Measurements from ENCODE around the gene RAD51B.

RAD51B gene

DNA sequence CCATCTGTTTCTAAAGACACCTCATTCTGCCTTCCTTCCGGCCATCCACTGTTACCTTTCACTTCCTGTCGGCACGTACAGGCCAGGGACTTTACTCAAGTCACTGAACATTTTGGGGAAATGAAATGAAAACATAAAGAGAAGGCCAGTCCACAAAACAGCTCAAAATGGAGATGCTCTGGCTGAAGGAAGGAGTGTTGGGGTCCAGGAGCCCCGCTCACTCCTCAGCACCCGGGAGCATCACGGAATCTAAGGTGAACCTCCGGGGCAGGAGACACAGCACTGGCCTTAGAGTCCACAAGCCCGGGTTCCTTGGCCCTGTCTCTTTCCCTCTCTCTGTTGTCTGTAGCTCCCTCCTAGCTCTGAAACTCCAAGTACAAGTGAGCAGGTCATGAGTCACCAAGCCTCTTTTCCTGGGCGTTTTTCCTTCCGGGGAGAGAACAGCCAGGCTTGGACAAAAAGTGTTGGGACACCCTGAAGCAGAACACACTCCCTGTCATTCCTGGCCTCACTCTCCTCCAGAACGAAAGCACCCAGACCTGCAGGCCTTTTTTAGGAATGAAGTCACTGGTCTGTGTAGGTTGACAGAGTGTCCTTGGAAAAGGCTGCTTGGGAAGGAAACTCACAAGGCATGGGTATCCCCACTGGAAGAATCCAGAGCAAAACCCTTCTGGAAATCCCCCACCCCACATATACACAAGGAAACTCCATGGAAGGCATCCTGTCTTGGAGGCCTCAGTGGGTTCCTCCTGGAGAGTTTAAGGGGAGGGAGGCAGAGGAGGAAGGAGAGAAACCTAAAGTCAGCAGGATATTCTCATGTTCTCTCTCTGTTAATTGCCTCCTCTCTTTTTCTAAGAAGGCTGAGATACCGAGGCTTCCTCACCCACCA, 728.0 kb downstream of the RAD51B start:
- no peak for DNase-seq

DNA sequence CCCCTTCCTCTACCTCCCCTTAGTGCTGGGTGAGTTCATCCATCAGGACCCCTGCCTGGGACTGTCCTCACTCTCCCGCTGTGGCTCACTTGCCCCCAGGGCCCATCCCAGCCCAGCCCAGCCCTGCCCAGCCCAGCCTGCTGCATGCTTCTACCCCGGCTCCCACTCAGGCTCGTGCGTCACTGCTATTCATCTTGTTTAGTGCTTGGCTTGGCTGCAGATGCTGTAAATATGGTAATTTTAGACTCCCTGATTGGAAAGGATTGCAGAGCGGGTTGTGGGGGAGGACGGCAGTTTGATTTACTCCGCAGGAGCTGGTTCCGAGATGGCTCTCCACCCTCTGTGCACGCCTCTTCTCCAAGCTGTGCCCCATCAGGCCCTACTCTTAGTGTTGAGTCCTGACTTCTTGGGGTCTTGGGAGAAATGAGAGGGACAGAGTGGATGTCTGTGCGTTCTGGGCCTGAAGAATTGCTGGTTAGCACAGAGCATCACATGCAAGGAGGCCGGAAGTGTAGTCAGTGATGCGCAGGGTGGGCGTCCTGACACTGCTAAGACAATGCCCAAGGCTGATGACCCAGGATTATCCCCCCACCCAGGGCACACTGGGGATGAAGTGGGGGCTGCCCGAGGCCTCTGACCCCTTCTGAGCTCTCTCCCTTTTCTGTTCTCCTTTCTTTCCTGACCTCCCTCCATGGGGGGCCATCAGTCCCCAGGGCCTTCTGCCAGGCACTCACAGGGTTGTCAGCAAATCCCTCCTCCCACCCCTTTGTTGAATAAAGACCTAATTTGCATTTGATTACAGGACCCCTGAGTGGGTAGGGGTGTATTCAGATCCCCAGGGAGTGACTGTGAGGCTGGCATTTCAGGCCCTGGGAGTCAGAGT, 728.9 kb downstream of the RAD51B start:
- no peak for DNase-seq

- DNase-seq: no peak
These were observed 730.7 kb downstream of the RAD51B start for GRCh38 chr14:68550338-68550715.

- no peak for DNase-seq
These were observed 731.6 kb downstream of the RAD51B start for GRCh38 chr14:68551045-68551683.

- DNase-seq: no peak
These were observed 732.5 kb downstream of the RAD51B start for GRCh38 chr14:68552075-68552474.

DNA sequence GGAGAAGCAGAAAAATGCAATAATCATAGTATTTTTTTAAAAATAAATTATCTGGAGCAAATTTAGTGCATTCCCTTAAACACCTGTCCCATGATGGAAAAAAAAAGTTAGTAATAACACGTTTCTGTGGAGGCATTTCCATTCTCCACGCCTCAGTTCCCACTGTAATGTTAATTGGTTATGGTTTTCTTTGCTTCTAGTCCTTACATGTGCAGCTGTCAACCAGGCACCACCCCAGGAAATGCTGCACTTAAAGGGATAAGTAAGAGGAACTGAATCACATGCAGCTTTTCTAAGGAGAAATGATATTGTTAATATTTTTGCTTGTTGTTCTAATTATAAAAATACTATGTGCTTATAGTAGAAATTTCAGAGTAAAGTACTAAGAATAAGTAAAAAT, 733.0 kb downstream of the RAD51B start:
- DNase-seq: no peak

GRCh38 chr14:68553311-68553710, 733.7 kb downstream of the RAD51B start:
- DNase-seq: no peak

DNA sequence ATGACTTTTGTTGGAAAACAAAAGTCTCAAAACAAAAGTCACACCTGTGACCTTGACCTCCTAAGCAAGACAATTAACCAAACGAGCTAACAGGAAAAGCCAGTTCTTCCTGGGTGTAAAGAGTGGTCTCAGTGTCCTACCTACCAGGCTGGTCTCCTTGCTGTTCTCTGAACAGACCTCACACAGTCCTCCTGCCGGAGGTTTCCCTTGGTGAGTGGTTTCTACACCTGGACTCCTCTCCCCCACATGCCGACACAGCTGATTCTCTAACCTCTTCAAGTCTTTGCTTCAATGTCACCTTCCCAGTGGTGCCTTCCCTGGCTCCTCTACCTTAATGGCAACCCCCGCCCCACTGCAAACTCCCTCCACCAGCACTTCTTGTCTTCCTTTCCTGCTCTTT, 734.7 kb downstream of the RAD51B start:
- no peak for DNase-seq

- no peak for DNase-seq
These were observed 736.7 kb downstream of the RAD51B start for GRCh38 chr14:68556253-68556652.

GRCh38 chr14:68557648-68558047, 738.1 kb downstream of the RAD51B start:
- no peak for DNase-seq

DNA sequence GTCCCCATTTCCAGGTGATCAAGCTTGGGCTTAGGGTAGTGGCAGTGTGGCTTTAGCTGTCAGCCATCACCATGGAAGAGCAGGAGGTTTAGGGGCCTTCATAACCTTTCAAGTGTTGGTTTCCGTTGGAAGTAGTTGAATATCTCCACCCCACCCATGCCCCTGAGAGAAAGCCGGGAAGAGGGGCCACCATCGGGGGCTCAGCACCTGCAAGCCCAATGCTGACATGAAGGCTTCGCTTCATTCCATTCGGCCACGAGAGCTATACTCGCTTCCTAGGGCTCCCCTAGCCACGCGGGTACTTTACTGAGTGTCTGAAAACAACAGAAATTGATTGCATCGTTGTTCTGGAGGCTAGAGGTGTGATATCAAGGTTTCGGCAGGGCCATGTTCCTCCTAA, 738.5 kb downstream of the RAD51B start:
- no peak for DNase-seq

DNA sequence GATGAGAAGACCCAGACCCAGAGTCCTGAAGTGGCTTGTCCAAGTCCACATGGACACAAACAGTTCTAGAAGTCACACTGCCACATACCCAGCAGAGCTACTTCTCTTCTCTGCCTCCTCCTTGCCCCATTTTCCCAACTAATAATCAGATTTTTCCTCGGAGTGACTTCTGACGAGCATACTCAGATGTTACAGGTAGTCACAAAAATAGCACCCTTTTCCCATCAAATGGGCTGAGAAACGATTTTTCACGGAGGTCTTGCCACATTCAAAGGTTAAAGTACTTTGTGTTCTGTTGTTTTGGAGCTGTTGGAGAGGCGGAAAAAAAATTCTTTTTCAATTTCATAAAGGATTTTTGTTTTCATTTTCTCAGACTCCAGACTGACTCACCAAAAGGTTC, 740.4 kb downstream of the RAD51B start:
- no peak for DNase-seq

DNA sequence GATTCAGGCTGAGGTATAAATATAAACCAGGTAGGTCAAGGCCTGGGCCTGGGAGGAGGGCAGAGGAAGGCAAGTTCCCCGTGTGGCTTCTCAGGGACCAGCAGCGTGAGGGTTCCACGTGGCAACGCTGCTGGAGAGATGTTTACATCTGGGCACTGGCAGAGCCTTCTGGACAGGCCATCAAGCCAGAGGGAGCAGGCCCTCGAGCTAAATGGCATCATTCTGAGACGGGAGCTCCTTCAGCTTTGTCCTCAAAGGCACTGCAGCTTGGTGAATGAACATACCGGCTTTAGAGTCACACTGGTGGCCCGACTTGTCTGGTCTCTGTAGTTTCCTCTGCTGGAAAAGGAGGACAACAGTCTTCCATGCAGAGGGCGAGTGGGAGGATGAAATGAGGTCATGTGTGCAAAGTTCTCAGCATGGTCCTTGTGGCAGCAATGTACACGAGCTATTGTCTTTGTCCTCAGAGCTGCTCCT, 742.0 kb downstream of the RAD51B start:
- DNase-seq: no peak

DNA sequence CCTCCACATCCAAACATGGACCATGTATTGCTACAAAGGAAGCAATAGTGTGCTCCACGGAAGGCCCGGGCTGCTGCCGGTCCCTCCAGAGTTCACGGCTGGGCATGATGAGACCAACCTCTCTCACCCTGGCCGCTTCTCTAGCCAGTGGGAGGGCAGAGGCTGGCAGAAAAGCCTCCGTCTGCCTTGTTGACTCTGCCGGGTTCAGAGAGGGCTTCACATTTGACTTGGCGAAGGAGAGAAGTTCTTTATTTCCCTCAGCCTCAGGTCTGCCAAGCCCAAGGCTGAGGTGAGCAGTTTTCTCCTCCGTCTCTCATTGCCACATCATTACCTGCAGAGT, 743.3 kb downstream of the RAD51B start:
- DNase-seq: no peak

DNA sequence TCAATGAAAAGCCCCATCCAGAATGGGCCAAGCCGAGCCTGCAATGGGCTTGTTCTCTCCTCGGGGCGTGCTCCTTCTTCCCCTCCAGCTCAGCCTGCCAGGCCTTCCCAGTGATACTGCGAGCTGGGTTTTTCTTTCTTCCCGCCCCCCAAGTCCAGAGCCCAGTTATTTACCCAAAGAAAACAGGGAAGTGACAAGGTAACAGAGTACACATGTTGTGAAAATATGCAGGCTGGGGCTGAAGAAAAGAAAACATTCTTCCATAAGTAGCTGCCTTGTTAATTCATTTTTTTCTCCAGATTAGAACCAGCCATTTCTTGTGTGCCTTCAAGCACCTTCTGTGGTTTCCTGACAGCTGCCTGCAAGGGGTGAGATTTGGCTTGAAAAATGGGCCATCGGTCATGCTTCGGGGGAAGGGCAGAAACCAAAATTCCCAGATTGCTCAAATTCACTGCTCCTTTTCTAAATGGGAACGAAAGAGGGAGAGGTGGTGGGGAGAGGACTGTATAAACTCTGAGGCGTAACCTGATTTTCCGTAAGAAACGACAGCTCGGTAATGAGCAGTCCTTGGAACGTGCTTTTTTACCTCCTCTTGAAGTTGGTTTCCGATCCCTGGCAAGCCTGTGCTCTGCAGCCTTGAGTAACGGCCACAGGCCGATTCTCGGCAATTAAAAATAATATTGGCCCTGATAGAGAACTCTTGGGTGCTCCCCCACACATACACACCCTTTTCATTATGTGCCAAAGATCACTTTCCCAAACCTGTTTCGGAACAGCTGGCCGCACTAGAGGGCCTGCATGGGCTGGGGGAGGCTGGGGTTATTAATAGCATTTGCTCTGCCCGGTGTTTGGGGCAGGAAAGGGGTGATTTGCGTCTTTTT, 743.9 kb downstream of the RAD51B start:
- no peak for DNase-seq

DNA sequence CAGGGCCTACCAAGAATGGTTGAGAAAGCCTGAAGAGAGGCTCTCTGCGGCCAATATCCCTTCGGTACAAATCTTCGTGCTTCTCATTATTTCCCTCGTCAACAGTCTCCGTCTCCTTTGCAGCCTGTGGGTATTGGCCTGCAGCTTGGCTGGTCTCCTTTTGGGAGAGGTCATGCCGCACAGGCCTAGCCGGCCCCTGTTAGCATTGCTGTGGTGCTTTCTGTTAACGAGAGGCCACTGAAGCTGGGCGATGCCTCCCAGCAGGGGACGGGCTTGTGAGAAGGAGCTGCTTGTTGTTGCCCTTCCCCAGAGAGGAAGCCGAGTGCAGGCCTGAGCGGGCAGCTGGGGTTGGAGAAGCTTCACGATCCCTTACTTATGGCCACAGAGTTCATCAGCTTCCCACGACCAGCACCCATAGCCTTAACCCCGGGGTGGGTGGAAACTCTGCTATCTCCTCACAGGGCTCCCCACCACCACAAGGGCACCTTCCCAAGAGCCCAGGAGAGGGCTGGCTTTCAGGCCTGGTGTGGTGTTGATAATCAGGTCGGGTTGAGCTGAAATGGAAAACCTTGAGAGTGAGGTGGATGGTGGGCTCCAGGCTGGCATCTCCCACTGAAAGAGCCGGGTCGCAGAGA, 744.7 kb downstream of the RAD51B start:
- DNase-seq: no peak

DNA sequence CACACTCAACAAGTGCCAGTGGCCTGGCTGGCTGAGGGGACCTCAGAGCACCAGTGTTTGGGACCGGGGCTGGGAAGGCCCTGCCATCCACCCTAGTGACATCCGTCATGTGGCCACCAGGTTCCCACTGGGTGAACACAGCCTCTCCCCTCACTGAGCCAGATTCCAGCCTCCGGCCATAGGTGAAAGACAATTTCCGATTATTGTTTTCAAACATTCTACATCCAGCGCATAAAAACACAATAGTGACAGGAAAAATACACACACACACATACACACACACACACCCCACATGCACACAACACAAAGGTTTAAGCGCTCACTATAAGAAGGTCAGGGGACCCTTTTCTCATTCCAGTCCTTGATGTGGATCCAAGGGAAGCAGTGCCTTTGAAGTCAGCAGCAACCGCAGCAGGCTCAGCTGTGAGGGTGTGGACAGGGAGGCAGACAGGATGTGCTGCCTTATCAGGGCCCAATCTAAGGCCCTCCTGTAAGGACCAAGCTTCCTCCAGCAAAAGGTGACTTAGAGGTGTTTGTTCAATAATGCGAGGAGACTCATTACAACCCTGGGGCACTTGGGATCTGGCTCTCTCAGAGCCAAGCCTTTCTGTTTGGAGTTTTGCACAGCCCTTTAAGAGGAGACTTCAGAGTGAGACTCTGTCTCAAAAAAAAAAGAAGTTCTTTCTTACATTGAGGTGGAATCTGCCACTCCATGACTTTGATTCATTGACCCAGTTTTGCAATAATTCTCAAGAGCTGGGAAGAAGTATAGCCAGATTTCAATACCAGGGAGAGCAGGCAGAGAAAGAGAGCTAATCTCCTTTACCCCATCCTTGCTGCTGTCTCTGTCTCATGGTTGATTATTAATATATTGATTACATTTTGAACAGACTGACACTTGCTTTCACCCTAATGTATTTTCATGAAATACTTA, 745.5 kb downstream of the RAD51B start:
- no peak for DNase-seq

DNA sequence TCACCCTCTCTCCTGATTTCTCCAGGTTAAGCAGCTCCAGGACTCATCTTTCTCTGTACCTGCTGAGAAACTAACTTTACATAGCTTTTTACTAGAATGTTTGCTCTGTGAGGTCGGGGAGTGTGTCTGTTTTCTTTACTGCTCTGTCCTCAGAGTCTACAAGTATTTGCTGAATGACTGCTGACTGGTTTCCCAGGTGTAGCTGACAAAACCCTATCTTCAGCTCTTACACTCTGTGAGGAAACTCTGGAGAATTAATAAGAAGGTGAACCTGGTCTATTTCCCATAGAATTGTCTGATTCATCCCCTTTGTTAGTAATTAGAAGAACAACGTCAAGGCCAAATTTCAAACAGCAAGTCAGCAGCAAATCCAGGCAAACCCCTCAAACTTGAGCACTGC, 746.5 kb downstream of the RAD51B start:
- DNase-seq: no peak

GRCh38 chr14:68568907-68569897, 749.6 kb downstream of the RAD51B start:
- no peak for DNase-seq

Data from stimulated activated CD4-positive, alpha-beta T cell treated with anti-CD3 and anti-CD28 coated beads, Interleukin-4, amount 100 ng/mL, for 1 hour (primary cell).